Anterior cingulate cortex (tissue), 58 donors: ENCODE results near the gene PRDM5.

Experiments
- DNase-seq, 58 donors: peaks; one replicate each; lab custom pipeline; 2025; lab: John Stamatoyannopoulos, UW

The PRDM5 gene

GRCh38 chr4:120720354-120720934 is 202.1 kb downstream of the PRDM5 start:
- DNase-seq = no peak

DNA sequence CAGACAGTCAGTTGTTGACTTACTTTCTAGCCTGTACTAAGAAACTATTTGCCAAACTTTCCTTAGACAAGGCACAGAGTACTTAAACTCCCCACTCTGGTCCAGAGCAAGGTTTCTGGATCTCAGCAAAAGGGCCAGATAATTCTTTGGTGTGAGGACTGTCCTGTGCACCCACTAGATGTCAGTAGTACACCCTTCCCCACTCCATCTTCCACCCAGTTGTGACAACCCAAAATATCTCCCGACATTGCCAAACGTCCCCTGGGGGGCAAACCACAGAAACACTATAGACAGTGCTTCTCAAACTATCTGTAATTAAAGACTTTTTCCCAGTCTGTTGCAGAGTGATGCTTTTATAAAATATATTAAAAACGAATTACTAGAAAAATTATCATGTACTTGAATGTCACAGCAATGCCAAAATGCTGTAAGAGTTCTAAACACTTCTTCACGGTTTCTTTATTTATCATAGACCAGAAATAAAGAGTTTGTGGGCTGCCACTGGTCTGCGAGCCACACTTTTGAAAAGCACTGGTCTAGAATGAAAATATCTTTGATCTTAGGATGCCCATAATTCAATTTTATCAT is 203.5 kb downstream of the PRDM5 start:
- DNase-seq = peak in 1 of 58 donors; percentile 3

- DNase-seq = no peak
Observed at GRCh38 chr4:120716346-120716745, 206.2 kb downstream of the PRDM5 start.

DNA sequence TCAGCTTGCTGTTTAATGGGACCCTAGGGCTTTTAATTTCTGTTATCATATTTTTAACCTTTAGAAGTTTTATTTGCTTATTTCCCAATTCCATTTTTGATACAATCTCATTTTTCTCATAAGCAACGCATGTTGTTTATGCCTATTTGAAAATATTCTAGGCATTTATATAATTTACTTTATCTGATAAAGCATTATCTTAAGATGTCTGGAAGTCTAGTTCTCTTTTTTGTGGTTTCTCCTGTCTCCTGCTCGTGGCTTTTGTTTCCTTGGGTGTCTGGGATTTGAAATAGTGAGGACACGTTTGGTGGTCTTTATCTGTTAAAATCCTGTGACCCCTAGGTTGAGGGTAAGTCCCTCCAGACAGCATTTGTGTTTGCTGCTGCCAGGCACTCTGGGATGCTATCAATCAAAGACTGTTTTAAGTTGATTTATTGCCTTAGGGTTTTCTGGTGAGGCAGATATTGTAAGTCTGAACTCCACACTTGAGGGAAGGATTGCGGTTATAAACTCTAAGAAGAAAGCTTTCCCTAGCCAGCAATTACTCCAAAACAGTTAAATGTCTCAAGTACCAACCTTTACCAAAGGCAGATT is 208.0 kb downstream of the PRDM5 start:
- no peak for DNase-seq

DNA sequence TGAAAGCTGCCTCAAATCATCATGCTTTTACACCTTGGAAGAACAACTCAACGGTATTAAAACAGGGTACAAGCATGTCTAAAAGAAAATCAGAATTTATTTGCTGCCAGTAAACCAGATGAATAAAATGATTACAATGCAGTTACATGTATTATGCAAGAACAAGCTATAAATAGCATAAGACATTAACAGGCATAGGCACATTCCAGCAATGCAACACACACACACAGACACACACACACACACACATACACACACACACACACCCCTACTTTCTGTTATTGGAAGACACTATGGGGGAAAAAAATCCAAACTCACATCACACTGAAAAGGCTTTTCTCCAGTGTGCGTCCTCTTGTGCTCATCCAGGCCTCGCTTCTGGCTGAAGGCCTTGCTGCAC is 212.5 kb downstream of the PRDM5 start:
- no peak for DNase-seq

DNA sequence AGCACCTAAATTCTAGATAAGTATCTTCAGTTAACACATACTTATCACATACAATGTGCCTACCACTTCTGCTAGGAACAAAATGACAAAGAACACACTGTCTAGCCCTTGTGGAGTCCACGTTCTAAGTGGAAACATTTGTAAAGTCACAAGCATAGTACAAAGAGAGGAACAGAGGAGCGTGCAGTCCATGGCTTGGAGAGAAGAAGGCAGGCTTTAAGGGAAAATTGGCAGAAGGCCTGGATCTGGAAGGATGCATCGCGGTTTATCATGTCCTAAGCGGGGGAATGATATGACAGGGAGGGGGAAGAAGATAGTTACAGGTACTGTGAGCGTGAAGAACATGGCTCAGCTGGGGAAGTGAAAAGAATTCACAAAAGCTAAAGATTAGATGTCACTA is 218.0 kb downstream of the PRDM5 start:
- DNase-seq = no peak

GRCh38 chr4:120703908-120704307 is 218.6 kb downstream of the PRDM5 start:
- DNase-seq = no peak

- DNase-seq = no peak
Observed at GRCh38 chr4:120699354-120699753, 223.2 kb downstream of the PRDM5 start.

GRCh38 chr4:120694973-120695372 is 227.6 kb downstream of the PRDM5 start:
- peak in 1 of 58 donors; percentile 25 for DNase-seq

GRCh38 chr4:120693816-120694215 is 228.7 kb downstream of the PRDM5 start:
- DNase-seq = no peak

GRCh38 chr4:120692964-120693363 is 229.6 kb downstream of the PRDM5 start:
- no peak for DNase-seq

GRCh38 chr4:120691536-120691935 is 231.0 kb downstream of the PRDM5 start:
- DNase-seq = no peak

- DNase-seq = no peak
Observed at GRCh38 chr4:120691106-120691505, 231.4 kb downstream of the PRDM5 start.

GRCh38 chr4:120688791-120689190 is 233.7 kb downstream of the PRDM5 start:
- no peak for DNase-seq

- no peak for DNase-seq
Observed at GRCh38 chr4:120685756-120686278, 236.7 kb downstream of the PRDM5 start.

GRCh38 chr4:120683897-120684540 is 238.5 kb downstream of the PRDM5 start:
- DNase-seq = no peak

DNA sequence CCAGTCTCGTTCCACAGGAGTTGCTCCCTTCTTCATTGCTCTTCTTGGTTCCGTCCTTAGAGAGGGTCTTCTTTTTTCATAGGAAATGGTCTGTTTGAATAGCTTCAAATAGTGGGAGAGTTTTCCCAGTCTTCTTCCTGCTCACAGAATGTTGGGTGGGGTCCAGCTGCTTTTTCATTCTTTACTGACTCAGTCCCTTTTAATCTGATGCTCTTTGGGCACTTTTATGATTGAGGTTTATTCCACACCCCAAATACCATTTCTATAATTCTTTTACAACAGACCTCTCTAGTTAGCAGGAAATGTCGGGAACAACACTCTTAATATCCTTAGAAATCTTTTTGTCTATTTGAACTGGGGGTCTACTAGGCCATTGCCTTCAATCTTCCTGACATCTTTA is 239.5 kb downstream of the PRDM5 start:
- DNase-seq = no peak

DNA sequence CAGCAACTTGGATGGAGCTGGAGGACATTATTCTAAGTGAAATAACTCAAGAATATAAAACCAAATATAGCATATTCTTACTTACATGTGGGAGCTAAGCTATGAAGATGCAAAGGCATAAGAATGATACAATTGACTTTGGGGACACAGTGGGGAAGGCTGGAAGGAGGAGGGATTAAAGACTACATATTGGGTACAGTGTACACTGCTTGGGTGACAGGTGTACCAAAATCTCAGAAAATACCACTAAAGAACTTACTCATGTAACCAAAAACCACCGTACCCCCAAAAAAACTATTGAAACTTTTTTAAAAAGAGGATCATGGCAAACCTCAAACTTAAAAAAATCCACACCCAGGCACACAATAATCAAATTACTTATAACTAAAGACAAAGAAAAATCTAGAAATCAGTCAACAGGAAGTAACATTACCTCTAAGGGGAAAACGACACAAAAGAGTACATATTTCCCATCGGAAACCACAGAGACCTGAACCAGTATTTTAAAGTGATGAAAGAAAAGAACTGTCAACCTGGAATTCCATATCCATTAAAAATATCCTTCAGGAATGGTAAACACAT is 241.8 kb downstream of the PRDM5 start:
- no peak for DNase-seq

DNA sequence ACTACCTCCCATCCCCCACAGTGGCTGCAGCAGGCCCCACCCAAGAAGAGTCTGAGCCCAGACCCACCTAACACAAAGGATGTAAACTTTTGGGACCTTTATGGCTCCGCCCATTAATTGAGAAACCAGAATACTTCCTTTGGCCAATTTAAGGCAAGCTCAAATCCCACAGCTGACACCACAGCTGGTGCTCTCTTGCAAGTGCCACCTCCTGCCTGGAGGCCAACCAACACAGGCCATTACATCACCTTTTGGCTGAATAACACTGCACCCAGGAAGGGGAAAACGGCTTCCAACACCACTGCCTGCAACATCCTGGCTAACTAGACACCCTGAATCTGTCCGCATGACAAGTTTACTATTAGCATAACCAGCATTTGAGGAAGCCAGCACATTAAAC is 248.8 kb downstream of the PRDM5 start:
- no peak for DNase-seq

DNA sequence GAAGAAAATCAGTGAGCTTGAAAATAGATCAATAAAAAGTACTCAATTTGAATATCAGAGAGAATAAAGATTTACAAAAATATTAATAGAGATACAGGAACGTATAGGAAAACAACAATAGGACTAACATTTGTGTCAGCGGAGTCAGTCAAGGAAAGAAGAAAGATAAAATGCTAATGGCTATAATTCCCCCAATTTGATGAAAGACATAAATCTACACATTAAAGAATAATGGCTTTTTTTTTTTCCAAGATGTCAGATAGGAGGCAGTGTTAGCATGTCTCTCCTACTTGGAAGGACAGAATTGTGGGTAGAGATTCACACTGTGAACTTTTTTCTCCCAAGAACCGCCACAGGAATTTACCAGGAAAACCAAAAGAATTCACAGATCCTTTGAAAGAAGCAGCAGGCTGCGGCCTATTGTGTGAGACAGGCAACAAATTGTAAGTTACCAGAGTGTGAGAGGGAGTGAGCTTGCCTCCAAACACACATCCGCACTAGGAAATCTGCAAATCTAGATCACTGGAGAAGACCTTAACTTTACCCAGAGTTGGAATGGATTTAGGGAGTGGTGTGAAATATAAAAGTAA is 249.9 kb downstream of the PRDM5 start:
- DNase-seq = no peak

- DNase-seq = no peak
Observed at GRCh38 chr4:120672076-120672475, 250.4 kb downstream of the PRDM5 start.
